GM12892 (cell line): ENCODE data around the gene TNNC2.

ENCODE experiments used
- POLR2A ChIP-seq: IDR thresholded peaks from 2 replicates; pipeline ENCODE4 v1.6.1; 2011; ENCODE audit warnings: low read depth, low read length, control low read depth
- POLR2AphosphoS5 ChIP-seq: IDR thresholded peaks from 2 replicates; pipeline ENCODE4 v1.6.1; 2011; ENCODE audit warnings: low read depth, low read length, control low read depth

DNA sequence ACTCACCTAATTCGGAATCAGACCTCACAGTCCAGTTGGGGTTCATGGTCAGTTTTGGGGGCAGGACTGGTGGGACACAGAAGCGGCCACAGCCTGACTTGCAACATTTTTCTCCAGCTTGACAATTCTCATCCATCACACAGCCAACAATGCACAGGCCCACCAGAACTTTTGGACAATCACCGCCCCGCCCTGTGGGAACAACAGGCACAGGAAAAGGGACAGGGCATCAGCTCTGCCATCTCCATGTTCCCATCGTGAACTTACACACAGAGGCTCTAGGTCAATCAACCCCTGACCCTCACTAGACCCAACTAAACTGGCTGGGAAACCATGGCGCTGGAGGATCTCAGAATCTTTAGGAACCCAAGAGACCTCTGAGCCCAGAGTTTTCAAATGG is 51.7 kb downstream of the TNNC2 start:
- no peak for TF ChIP-seq POLR2A
- TF ChIP-seq POLR2AphosphoS5: no peak
